ENCODE results near the gene HTRA3.

Gene HTRA3

DNA sequence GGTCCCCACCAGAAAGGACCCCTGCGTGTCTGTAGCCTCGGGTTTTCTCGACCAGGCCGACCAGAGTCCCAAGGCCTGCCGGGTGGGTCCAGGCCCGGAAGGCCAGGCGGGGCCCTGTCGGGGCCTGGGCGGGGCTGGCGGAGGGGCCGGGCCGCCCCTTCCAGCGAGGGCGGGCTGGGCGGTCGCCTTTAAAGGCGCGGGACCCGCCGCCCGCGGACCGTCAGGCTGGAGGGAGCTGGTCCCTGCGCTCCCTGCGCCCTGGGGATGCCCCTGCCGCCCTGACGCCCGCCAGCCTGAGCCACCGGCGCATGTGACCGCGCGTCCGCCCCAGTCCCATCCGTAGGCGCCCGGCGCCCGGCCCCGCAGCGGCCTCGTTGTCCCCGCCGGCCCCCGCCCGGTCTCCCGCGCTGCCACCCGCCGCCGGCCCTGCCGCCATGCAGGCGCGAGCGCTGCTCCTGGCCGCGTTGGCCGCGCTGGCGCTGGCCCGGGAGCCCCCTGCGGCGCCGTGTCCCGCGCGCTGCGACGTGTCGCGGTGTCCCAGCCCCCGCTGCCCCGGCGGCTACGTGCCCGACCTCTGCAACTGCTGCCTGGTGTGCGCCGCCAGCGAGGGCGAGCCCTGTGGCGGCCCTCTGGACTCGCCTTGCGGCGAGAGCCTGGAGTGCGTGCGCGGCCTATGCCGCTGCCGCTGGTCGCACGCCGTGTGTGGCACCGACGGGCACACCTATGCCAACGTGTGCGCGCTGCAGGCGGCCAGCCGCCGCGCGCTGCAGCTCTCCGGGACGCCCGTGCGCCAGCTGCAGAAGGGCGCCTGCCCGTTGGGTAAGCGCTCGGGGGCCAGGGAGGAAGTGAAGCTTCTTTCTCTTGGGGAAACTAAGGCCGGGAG is at the start of gene HTRA3:
Gene HTRA3, plus strand, starts transcription at position 220 of the 883 bp plus-strand sequence. Its CDS starts 215 bp downstream, at position 435.
- DNase-seq (ENCODE audit: low spot score), result peak; percentile 78

DNA sequence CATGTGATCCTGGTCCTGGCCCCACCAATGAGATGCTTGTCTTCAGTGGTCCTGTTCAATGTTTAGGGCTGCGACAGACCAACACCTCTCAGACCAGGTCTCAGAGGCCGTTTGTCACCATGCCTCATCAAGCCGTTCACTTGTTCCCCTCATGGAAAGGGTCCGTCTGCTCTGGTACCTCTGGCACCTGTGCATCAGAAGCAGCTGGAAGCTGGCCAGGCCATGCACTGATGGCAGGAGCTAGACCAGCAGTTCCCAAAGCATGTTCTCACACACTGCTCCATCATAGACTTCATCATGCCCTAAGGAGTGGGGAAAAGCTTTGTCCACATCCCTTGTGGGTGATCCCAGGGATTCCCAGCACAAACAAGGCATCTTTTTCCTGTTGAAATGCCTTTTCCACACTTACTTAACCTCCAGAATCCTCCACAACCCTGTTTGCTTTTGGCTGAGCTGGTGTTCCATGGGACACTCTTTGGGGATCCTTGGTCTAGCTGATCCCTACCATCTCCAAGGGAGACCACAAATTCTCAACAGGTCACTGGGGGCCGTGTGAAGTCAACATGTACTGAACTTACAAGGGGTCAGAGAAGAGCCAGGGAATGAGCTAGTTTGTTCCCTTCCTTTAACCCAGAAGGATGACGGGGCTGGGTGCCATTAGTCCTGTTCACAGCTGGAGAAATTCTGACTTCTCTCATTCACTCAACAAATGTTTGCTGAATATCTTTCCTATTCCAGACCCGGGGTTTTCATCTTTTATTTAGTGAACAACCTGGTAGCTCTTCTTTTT is 48.7 kb upstream of the HTRA3 start:
- DNase-seq (ENCODE audit: low spot score), result no peak

DNA sequence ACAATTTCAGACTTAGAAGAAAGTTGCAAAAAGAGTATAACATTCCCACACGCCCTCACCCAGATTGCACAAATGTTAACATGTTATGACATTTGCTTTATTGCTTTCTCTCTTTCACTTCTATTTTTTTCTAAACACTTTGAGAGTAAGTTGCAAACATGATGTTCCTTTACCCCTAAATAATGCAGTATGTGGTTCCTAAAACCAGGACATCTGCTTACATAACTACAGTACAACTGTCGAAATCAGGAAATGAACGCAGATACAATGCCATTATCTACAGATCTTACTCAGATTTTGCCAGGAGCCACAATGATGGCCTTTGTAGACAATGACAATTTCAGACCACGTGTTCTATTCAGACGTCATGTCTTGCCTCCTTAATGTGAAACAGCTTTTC is 48.1 kb upstream of the HTRA3 start:
- no peak for DNase-seq (ENCODE audit: low spot score)

DNA sequence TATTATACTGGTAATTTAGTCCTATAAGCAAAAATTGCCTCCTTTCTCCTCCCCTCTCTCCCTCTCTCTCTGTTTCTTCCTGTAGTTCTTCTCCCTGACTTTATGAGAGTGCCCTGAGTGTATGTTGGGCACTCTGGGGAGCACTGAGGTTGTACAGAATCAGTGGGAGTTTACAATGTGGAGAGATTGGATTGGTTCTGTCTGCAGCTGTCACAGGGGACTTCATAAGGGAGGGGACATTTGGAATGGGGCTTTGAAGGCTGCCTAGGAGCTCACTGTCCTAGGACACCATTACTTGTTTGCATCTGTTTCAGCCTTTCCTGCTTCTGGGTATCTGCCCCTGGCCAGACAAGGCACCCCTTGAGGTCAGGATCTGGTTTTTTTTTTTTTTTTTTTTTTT is 47.6 kb upstream of the HTRA3 start:
- DNase-seq (ENCODE audit: low spot score), result no peak

DNA sequence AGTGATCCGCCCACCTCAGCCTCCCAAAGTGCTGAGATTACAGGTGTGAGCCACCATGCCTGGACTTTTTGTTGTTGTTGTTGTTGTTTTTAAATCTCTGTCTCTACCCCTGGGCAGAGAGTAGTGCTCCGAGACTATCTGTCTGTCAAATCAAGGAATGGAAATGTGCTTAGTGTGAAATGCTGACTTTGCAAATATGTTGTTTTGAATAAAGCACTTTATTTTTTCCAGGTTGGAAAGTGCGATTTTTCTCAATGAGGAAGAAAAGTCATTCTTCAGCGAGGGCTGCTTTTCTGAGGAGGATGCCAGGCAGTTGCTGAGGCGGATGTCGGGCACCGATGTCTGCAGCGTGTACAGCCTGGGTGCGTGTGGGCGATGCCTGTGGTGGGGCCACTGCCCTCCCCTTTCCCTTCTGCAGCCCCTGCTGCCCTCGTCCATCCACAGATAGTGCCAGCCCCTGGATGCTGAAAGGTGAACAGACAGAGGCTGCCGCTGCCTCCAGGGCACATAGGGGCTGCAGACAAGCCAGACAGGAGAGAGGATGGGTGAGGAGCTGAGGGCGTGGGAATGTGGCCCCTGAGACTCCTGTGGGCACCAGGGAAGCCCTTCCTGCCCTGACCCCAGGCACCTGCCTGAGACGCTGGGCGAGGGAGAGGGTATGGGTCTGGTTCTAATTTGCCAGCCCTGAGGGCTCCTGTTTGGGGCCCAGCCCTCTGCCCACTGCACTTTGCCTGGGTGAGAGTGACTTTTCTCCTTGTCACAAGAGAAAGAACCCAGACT is 46.8 kb upstream of the HTRA3 start:
- no peak for DNase-seq (ENCODE audit: low spot score)

DNA sequence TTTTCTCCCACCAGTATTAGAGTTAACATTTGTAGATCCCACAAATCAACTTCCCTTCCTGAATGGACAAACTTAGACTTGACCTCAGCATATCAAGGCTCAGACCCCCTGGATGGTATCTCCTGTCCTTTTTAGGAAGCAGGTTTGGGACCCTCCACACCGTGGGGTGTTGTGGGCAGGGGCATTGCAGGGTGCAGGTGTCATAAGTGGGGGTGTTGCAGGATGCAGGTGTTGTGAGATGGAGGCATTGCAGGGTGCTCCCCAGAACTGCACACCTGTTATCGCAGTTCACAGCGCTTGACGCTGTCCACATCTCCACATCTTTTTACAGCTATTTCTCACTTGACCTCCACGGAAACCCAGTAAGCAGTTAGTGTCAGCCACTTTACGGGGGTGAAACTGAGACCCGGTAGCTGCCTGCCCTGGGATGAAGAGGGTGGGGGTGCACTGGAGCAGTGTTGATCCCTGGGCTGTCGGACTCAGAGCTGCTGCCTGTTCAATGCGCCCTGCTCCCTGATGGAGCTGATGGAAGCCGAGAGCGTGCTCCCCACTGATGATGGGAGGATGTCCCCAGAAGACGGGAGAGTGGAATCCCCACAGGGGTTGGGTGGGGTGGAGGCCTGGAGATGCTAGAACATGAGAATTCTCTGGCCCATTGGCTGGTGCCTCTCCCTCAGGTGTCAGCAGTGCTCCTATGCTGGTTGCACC is 45.1 kb upstream of the HTRA3 start:
- no peak for DNase-seq (ENCODE audit: low spot score)

DNA sequence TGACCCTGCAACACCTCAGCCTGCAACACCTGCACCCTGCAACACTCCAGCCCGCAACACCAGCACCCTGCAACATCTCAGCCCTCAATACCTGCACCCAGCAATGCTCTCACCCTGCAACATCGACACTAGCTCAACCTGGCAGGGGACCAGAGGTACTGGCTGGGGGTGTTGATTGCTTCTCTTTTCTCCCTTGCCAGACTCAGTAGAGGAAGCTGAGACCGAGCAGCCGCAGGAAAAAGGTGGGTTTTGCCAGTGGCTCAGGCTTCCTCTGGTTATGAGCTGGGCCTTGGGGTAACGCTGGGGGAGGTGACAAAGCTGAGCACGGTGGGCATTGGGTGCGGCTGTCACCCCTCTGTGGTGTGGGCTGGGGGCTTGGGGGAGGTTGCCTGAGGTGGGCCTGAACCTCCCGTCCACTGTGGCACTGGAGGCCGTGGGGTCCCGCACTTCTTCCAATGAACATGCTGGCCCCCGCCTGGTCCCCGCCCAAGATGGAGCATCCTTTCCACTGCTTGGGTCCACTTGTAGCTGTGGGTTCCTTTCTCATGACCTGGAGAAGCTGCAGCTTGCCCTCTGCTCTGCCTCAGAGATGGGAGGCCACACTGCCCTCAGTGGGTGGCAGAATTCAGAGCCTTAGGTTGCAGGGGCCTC is 44.5 kb upstream of the HTRA3 start:
- DNase-seq (ENCODE audit: low spot score), result no peak

DNA sequence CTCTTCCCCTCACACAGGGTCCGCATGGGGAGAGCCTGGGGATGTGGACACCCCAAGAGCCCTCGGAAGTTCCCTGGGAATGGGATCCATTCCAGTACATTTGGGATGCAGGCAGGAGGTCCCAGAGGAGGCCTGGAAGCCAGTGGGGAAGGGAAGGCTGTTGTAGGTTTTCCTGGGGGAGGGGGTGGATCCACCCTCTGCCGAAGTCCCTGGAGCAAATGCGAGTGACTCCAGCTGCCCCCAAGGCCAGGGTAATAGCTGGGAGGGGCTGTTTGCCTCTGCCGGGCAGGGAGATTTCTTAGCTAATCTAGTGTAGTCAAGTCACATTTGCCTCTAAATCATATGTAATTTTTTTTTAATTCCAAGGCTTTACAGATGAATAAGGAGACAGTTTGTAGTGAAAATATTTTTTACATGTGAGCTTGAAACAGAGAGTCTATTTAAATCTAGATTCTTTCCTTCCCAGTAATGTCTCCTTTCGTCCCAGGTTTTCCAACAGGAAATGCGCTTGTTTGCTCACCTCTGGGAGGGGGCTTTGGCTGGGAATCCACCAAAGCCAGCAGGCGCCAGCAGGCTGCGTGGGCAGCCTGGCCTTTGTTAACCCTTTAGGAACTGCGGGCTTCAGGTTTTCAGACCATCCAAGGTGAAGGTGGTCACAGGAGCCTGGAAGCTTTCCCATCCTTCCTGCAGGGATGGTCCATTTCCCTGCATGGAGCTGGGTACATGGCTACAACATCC is 43.7 kb upstream of the HTRA3 start:
- DNase-seq (ENCODE audit: low spot score), result no peak

DNA sequence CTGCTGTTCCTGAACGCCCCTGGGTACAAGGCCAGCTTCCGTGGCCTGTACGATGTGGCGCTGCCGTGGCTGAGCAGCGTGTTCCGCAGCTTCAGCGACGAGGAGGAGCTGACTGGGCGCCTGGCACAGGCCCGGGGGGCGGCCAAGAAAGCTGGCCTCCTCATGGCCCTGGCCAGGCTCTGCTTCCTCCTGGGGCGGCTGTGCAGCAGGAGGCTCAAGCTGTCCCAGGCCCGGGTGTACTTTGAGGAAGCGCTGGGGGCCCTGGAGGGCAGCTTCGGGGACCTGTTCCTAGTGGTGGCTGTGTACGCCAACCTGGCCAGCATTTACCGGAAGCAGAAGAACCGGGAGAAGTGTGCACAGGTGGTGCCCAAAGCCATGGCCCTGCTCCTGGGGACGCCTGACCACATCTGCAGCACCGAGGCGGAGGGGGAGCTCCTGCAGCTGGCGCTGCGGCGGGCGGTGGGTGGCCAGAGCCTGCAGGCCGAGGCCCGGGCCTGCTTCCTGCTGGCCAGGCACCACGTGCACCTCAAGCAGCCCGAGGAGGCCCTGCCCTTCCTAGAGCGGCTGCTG is 42.3 kb upstream of the HTRA3 start:
- no peak for DNase-seq (ENCODE audit: low spot score)

DNA sequence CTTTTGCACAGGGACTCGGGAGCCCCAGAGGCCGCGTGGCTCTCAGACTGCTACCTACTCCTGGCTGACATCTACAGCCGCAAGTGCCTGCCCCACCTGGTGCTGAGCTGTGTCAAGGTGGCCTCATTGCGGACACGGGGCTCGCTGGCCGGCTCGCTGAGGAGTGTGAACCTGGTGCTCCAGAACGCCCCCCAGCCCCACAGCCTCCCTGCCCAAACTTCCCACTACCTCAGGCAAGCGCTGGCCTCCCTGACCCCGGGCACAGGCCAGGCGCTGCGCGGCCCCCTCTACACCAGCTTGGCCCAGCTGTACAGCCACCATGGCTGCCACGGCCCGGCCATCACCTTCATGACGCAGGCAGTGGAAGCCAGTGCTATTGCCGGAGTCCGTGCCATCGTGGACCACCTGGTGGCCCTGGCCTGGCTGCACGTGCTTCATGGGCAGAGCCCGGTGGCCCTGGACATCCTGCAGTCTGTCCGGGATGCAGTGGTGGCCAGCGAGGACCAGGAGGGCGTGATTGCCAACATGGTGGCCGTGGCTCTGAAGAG is 41.7 kb upstream of the HTRA3 start:
- DNase-seq (ENCODE audit: low spot score), result no peak

DNA sequence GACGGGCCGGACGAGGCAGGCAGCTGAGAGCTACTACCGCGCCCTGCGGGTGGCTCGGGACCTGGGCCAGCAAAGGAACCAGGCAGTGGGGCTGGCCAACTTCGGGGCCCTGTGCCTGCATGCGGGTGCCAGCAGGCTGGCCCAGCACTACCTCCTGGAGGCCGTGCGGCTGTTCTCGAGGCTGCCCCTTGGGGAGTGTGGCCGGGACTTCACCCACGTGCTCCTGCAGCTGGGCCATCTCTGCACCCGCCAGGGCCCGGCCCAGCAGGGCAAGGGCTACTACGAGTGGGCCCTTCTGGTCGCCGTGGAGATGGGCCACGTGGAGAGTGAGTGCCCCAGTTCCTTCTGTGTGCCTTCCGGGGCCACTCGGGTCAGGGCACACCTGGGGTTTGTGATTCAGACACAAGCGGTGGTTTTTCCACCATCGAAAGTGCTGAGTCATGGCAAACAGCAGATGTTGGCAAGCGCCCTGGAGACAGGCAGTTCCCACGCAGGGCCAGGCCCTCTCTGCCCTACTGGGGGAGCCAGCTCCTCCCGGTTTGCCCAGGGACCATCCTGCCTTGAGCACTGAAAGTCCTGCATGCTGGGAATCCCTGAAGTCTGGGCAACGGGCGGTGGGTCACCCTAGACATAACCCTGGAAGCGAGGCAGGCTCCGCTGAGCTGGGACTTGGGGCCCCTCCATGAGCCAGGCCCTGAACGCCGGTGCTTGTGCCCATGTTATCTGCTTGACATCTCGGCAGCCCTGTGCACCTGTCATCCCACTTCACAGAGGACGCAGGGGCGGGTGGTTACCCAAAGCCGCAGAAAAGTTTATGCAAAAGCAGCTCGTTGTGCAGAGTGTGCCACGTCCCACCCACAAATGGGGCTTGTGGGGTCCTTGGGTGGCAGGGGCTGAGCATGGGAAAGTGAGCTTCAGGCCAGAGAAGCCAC is 41.0 kb upstream of the HTRA3 start:
- no peak for DNase-seq (ENCODE audit: low spot score)

DNA sequence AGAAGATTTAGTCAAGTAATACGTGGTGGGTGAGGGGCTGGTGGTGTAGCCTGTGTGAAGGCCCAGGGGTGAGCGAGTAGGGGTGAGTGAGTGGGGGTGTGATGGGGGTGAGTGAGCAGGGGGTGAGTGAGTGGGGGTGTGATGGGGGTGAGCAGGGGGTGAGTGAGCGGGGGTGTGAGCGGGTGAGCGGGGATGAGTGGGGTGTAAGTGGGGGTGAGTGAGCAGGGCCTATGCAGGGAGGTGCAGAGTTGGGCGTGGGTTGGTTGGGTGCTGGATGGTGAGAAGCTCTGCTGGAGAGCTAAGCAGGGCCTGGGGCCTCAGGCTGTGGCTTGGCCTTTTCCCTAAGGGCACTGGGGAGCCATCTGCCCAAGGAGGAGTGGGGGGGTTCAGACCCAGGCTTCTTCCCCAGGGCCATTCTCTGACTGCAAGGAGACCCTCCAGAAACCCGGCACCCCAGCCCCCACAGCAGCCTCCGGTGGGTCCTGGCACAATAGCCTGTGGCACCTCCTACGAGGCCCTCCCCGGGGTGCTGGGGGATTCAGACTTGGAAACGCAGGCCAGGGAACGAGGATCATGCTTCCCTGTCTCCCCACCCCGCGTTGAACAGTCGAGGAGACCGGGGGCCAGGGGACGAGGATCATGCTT is 40.1 kb upstream of the HTRA3 start:
- no peak for DNase-seq (ENCODE audit: low spot score)

DNA sequence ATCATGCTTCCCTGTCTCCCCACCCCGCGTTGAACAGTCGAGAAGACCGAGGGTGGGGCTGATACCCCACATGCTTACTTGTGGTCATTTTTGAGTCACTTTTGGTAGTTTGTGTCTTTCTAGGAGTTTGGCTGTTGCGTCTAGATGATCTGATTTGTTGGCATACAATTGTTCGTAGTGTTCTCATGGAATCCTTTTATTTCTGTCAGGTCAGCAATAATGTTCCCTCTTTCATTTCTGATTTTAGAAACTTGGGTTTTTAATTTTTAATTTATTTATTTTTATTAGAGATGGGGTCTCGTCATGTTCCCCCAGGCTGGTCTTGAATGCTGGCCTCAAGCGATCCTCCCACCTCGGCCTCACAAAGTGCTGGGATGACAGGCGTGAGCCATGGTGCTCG is 39.5 kb upstream of the HTRA3 start:
- DNase-seq (ENCODE audit: low spot score), result no peak

DNA sequence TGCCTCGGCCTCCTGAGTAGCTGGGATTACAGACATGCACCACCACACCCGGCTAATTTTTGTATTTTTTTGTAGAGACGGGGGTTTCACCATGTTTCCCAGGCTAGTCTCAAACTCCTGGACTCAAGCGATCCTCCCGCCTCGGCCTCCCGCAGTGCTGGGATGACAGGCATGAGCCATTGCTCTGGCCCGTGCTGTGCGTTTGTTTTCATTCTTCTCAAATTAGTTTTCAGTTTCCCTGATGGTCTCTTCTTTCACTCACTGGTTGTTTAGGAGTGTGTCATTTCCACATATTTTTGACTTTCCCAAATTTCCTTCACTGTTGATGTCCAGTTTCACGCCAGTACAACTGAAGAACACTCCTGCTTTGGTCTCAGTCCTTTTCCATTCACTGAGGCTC is 38.7 kb upstream of the HTRA3 start:
- DNase-seq (ENCODE audit: low spot score), result no peak

DNA sequence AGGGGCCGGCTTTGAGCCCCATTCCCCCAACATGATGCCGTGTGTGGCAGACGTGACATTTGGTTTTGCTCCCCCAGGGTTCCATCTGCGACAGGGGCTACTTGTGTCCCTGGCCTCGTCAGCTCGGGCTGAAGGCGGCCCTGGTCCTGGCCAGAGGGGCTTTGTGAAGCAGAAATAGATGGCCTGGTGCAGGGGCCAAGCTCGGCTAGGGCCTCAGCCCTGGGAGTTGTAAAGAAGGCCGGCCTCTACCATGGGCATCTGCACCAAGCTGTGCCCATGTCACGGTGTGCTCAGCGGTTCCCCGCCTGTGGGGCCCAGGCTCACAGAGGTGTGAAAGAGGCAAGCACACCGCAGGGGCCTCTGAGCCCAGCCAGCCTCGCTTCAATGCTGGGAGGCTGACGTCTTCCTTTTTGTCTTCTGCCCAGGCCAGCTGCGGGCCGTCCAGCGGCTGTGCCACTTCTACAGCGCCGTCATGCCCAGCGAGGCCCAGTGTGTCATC is 38.0 kb upstream of the HTRA3 start:
- DNase-seq (ENCODE audit: low spot score), result no peak

DNA sequence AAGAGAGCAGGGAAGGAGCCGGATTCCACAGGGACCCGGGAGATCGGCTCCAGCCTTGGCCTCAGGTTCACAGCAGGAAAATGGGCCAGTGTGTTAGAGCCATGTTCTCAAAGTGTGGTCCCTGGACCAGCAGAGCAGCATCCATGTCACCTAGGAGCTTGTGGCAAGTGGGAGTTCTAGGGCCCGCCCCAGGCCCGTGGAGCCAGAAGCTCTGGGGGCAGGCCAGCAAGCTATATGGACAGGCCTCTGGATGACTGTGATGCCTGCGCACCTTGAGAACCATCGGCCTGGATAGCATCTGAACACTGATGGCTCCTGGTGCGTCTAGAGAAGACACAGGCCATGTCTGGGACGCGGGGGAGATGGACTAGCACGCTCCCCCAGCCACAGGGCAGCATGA is 36.8 kb upstream of the HTRA3 start:
- no peak for DNase-seq (ENCODE audit: low spot score)

DNA sequence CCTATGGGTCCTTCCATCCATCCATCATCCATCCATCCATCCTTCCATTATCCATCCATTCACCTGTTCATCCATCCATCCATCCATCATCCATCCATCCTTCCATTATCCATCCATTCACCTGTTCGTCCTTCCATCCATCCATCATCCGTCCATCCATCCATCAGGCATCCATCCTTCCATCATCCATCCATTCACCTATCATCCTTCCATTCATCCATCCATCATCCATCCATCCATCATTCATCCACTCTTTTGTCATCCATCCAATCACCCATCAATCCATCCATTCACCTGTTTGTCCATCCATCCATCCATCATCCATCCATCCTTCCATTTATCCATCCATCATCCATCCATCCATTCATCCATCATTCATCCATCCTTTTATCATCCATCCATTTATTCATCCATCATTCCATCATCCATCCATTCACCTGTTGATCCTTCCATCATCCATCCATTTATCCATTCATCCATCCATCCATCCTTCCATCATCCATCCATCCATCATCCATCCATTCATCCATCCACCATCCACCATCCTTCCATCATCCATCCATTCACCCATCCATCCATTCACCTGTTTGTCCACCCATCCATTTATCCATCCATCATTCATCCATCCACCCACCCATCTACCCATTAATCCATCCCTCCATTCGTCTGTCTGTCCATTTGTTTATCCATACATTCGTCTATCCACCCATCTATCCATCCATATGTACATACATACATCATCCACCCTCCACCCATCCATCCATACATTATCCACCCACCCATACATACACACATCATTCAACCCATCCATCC is 35.7 kb upstream of the HTRA3 start:
- DNase-seq (ENCODE audit: low spot score), result no peak

All from left forelimb (tissue), 1 donor.